Stimulated activated naive B cell treated with anti-CD40 and anti-IgM and Interleukin-4, amounts not matched to agents 10 μg/mL and 1 μg/mL and 100 μg/mL, for 72 hours (primary cell): ENCODE results near the gene ADCY1.
A peak's percentile ranks its signal among the peaks of the same experiment; 100 is the strongest.
"Not testable (repeated sequence)": the region's sequence is repeated elsewhere in the genome, so short reads cannot be mapped to it uniquely, and the experiment has no call there.

Source experiments
- ATAC-seq, 2 donors: fragments of 150-1000 bp; cut with Tn5 transposase; replicated peaks; 2 replicates each; pipeline ENCODE4 v1.10.0; 2021; ENCODE audit warnings: moderate library complexity in 1 of 2
- DNase-seq: peaks from one replicate; pipeline ENCODE4 v3.0.0; 2021
- H3K27ac Mint-ChIP-seq: one replicate; pipeline ENCODE4 v1.8.0; 2022; ENCODE audit warnings: mild to moderate bottlenecking, mixed read lengths
- H3K27me3 Mint-ChIP-seq, 2 donors: one replicate each; pipeline ENCODE4 v1.8.0; 2022; ENCODE audit warnings: mixed read lengths in 2 of 2
- H3K36me3 Mint-ChIP-seq, 2 donors: one replicate each; pipeline ENCODE4 v1.8.0; 2022; ENCODE audit warnings: mixed read lengths in 2 of 2, mild to moderate bottlenecking in 1 of 2
- H3K4me1 Mint-ChIP-seq, 2 donors: one replicate each; pipeline ENCODE4 v1.8.0; 2022; ENCODE audit warnings: mixed read lengths in 2 of 2, mild to moderate bottlenecking in 1 of 2
- H3K4me3 Mint-ChIP-seq, 2 donors: one replicate each; pipeline ENCODE4 v1.8.0; 2022; ENCODE audit warnings: mild to moderate bottlenecking in 2 of 2, mixed read lengths in 2 of 2, moderate library complexity in 1 of 2
- H3K9me3 Mint-ChIP-seq, 2 donors: one replicate each; pipeline ENCODE4 v1.8.0; 2022; ENCODE audit warnings: mixed read lengths in 2 of 2, mild to moderate bottlenecking in 1 of 2

ADCY1 gene

DNA sequence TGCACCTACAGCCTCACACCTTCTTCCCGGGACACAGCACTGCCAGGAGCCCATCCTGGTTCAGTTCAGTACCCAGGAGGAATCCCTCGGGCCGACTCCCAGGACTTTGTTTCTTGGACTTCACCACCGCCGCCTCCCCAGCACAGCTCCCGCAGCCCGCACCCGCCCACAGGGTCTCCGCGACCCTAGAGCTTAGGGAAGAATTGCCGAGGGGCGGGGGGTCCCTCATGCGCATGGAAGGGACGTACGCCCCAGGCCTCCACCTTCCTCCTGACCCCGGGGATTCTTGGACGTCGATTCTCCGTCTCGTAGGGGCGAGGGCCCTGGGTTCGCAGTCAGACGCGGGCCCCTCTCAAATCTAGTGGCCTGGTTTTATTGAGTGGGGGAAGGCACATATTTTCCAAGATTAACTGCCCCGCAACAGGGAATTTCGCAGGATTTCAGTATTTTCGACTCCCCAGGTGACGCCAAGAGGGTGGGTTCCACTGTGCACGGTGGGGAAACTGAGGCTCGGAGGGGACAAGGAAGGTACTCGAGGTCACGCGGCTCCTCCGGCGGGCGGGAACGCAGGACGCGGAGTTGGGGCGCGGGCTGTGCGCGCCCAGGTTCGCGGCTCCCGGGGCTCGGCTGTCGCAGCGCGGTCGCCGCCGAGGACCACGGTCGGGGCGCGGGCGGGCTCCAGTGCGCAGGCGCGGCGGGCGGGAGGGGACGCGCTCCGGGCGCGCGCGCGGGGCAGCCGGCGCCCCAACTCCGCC is at the start of gene ADCY1:
TSS of gene ADCY1 (plus strand) at position 708 of the 755 bp plus-strand sequence. CDS start 176 bp downstream, outside the sequence.
- H3K36me3 Mint-ChIP-seq = no peaks in the 10 kb centered on the region
- H3K27ac Mint-ChIP-seq = no peak within 1 kb of the TSS
- no peaks in the 10 kb centered on the region for H3K9me3 Mint-ChIP-seq
- peaks cover 0 to 5% of the 10 kb centered on the region in 2 donors for H3K4me1 Mint-ChIP-seq
- no peak for ATAC-seq
- peak within 1 kb of the TSS; percentile 46 to 47 for H3K4me3 Mint-ChIP-seq
- no peak for DNase-seq
- peaks cover 49 to 51% of the 10 kb centered on the region in 2 donors for H3K27me3 Mint-ChIP-seq

DNA sequence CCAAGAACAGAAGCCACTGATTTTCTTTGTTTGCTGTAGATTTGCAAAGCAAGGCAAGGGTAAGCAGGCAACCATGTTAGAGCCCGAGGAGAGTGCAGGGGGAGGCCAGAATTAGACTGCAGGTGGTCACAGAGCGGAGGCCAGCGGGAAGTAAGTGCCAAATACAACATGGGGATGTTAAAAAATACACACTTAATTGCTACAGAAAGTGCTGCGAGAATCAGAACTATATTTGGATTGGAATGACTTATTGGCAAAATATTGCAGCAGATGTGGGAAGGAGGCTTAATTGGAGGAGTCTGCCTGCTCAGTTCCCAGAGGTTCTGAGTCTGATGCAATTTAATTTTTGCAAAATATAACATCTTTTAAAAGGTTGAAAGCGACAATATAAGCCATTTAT is 49.7 kb upstream of the ADCY1 start:
- Mint-ChIP-seq H3K27ac (no peak overlapping the region), H3K4me3 (no peak overlapping the region), H3K9me3 (peaks cover 3 to 5% of the 10 kb centered on the region in 2 donors), H3K4me1 (no peaks in the 10 kb centered on the region), H3K36me3 (no peaks in the 10 kb centered on the region), H3K27me3 (peaks cover 0 to 7% of the 10 kb centered on the region in 2 donors)
- ATAC-seq (no peak), DNase-seq (no peak)

DNA sequence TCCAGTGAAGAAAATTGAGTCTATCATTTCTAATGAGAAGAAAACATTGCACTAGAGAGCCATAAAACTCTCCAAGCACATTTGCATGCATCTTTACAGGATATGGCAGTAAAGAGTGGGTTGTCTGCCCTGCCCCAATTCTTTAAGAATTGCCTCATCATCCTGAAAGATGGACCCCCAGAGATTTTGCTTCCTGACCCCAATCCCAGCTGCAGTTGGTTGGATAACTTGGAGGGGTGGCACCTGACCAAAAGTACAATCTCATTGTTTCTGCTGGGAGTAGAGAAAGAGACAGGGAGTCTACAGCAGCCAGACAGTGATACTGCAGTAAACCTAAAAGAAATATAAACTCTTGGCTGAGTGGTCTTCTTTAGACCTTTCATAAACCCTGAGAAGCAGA is 49.1 kb upstream of the ADCY1 start:
- H3K27me3 Mint-ChIP-seq = peaks cover 0 to 7% of the 10 kb centered on the region in 2 donors
- H3K27ac Mint-ChIP-seq = no peak overlapping the region
- DNase-seq = no peak
- H3K4me1 Mint-ChIP-seq = no peaks in the 10 kb centered on the region
- H3K36me3 Mint-ChIP-seq = no peaks in the 10 kb centered on the region
- peaks cover 3% of the 10 kb centered on the region in 2 donors for H3K9me3 Mint-ChIP-seq
- ATAC-seq = no peak
- H3K4me3 Mint-ChIP-seq = no peak overlapping the region

DNA sequence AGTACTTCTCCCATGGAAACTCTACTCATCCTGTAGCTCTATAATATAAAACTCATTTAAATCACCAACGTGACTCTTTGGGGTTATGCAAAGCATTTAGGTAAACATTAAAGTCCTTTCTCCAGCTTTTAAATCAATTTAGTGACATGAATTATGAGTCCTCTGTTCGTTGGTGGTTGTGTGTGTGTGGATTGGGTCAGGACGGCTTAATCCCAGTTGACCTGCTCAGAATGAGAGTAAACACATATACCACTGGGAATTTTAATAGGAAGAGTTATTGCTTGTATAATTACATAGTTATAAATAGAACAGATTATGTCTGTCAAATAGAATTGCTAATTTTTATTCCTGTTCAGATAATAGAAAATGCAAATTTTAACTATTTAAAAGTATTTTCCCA is 30.7 kb upstream of the ADCY1 start:
- Mint-ChIP-seq H3K27ac (no peak overlapping the region), H3K9me3 (peaks cover 9 to 16% of the 10 kb centered on the region in 2 donors), H3K27me3 (no peaks in the 10 kb centered on the region), H3K4me3 (no peak overlapping the region), H3K36me3 (no peaks in the 10 kb centered on the region), H3K4me1 (no peaks in the 10 kb centered on the region)
- no peak for DNase-seq
- no peak for ATAC-seq

DNA sequence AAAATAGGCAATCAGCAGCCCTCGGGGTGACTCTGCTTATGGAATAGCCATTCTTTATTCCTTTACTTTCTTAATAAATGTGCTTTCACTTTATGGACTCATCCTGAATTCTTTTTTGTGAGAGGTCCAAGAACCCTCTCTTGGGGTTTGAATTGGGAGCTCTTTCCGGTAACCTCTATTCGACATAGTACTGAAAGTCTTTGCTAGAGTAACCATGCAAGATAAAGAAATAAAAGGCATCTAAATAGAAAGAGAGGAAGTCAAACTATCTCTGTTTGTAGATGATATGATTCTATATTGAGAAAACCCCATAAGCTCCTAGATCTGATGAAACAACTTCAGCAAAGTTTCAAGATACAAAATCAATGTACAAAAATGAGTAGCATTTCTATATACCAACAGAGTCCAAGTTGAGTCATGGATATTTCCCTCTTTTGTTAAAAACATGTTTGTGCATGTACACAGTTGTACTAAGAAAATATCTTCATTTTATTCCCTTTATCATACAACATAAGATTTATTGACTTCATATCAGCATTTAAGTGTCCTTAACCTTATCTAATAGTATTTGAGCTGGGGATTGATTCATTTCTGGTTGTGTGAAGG is 29.0 kb upstream of the ADCY1 start:
- H3K27me3 Mint-ChIP-seq, H3K4me1 Mint-ChIP-seq, H3K27ac Mint-ChIP-seq, H3K9me3 Mint-ChIP-seq, ATAC-seq, H3K36me3 Mint-ChIP-seq, H3K4me3 Mint-ChIP-seq, DNase-seq: not testable (repeated sequence)

DNA sequence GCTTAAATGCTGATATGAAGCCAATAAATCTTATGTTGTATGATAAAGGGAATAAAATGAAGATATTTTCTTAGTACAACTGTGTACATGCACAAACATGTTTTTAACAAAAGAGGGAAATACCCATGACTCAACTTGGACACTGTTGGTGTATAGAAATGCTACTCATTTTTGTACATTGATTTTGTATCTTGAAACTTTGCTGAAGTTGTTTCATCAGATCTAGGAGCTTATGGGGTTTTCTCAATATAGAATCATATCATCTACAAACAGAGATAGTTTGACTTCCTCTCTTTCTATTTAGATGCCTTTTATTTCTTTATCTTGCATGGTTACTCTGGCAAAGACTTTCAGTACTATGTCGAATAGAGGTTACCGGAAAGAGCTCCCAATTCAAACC is 25.3 kb upstream of the ADCY1 start:
- not testable (repeated sequence) for H3K27me3 Mint-ChIP-seq, H3K27ac Mint-ChIP-seq

DNA sequence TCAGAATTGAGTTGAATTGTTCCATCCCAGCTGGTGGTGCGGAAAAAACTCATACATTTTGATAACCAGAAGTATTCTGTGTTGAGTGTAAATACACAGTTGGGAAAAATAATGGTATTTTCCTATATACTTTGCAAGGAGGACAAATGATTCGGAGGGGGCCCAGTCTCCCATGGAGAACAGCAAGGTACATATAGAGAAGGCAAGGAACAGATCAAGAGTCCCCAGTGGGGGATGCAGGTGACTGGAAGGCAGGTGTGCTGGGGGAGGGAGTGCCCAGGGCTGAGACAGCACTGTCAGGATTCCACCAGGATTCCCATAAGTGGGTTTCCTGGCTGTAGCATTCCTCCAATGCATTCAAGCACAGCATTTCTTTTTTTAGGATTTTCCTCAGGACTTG is 10.8 kb upstream of the ADCY1 start:
- ATAC-seq (no peak), DNase-seq (no peak)
- Mint-ChIP-seq H3K9me3 (peaks cover 8 to 9% of the 10 kb centered on the region in 2 donors), H3K27ac (no peak overlapping the region), H3K27me3 (peaks cover 18 to 25% of the 10 kb centered on the region in 2 donors), H3K4me1 (no peaks in the 10 kb centered on the region), H3K36me3 (peaks cover 0 to 3% of the 10 kb centered on the region in 2 donors), H3K4me3 (no peak overlapping the region)

More for the DNA sequence above, 25.3 kb upstream of the ADCY1 start:
- not testable (repeated sequence) for H3K4me3 Mint-ChIP-seq, H3K9me3 Mint-ChIP-seq, H3K36me3 Mint-ChIP-seq, DNase-seq, ATAC-seq, H3K4me1 Mint-ChIP-seq

DNA sequence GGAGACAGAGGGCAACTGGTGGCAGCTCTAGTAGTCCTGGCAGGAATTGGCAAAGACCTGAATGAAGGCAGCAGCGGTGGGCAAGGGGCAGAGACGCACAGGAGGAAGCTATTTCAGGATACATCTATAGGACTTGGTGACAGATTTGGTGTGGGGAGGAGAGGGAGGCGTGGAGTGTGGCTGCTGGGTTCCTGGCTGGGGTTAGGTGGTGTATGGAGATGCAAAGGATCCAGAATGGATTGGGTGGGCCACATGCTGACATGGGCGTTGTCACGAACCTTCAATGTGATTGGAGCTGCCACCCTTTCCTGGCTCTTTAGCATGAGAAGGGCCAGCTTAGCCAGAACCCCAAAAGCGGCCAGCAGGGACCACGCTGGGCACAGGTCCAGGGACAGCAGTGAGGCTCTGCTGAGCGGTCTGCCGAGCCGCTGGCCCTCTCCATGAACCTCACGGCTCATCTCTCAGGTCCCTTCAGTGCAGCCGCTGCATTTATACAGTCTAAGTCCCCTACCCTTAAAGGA is 10.2 kb upstream of the ADCY1 start:
- Mint-ChIP-seq H3K36me3 (peaks cover 0 to 3% of the 10 kb centered on the region in 2 donors), H3K4me1 (no peaks in the 10 kb centered on the region), H3K4me3 (no peak overlapping the region), H3K27me3 (peaks cover 18 to 25% of the 10 kb centered on the region in 2 donors), H3K27ac (no peak overlapping the region), H3K9me3 (peaks cover 8 to 9% of the 10 kb centered on the region in 2 donors)
- no peak for DNase-seq
- no peak for ATAC-seq

DNA sequence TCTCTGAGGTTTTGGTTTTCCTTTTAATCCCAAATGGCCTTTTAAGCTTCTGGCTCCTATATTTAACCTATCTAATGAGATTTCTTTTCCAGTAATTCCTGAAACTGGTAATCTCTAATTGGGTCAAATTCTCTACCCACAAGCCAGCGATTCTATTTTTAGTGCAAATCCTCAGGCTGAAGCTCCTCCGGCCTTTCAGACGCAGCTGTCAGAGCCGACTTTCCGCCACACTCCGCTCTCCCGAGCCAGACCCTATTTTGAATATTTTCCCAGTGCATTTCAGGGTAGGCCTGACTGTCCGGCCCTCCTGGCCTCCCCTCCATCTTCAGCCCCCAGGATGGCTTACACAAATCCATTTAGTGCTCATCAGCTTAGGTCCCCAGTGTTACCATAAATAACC is 9.7 kb upstream of the ADCY1 start:
- no peak for ATAC-seq

DNA sequence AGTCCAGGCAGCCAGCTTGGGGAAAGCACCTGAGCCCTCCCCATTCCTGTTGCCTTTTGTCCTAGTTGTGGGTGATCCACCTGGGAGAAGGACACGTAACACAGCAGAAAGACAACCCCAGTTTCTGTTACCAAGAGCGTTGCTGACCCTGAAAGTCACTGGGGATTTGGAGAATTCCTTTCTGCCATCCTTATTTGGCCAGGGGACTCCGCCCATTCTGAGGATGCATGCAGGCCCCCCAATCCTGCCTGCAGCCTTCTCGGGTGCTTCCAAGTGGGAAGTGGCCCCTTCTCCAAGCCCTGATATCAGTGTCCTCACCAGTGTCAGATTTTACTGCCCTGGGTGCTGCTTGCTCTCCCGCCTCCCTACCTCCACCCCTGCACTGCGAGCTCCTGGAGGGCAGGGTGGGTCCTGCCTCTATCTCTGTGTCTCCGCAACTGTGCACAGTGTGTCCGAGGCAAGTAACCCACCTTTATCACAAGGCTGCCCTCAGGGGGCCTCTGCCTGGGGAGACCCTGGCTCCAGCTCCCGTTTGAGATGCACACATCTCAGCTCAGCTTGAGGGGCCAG is 9.2 kb upstream of the ADCY1 start:
- Mint-ChIP-seq H3K4me1 (no peaks in the 10 kb centered on the region), H3K4me3 (no peak overlapping the region), H3K9me3 (peaks cover 2 to 4% of the 10 kb centered on the region in 2 donors), H3K36me3 (peaks cover 0 to 2% of the 10 kb centered on the region in 2 donors), H3K27me3 (peaks cover 23 to 26% of the 10 kb centered on the region in 2 donors), H3K27ac (no peak overlapping the region)
- ATAC-seq (no peak), DNase-seq (no peak)

More for the DNA sequence above, 9.7 kb upstream of the ADCY1 start:
- Mint-ChIP-seq H3K27ac (no peak overlapping the region), H3K4me3 (no peak overlapping the region), H3K27me3 (peaks cover 20 to 25% of the 10 kb centered on the region in 2 donors), H3K9me3 (peaks cover 7 to 8% of the 10 kb centered on the region in 2 donors), H3K4me1 (no peaks in the 10 kb centered on the region), H3K36me3 (peaks cover 0 to 3% of the 10 kb centered on the region in 2 donors)
- no peak for DNase-seq

DNA sequence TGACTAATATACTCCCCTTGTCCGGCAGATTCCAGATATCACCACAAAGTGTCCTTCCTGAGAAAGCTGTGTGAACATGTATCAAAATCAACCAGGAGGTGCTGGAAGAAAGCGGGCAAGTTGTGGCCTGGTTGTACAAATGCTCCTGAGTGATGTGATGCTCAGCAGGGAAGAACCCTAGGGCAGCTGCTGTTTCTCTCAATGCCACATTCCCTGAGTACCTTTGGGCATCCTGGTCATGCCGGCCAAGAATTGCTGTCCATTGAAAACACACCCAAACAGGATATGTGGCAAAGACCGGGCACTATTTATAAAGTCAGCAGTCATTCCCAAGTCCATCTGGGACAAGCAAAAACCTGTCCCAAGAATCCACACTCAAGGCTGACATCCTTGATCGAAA is 7.8 kb upstream of the ADCY1 start:
- ATAC-seq (no peak), DNase-seq (no peak)
- no peaks in the 10 kb centered on the region for H3K4me1 Mint-ChIP-seq
- H3K36me3 Mint-ChIP-seq = no peaks in the 10 kb centered on the region
- H3K9me3 Mint-ChIP-seq = peaks cover 0 to 1% of the 10 kb centered on the region in 2 donors
- H3K27me3 Mint-ChIP-seq = peaks cover 27 to 36% of the 10 kb centered on the region in 2 donors
- H3K27ac Mint-ChIP-seq = no peak overlapping the region
- H3K4me3 Mint-ChIP-seq = no peak overlapping the region

DNA sequence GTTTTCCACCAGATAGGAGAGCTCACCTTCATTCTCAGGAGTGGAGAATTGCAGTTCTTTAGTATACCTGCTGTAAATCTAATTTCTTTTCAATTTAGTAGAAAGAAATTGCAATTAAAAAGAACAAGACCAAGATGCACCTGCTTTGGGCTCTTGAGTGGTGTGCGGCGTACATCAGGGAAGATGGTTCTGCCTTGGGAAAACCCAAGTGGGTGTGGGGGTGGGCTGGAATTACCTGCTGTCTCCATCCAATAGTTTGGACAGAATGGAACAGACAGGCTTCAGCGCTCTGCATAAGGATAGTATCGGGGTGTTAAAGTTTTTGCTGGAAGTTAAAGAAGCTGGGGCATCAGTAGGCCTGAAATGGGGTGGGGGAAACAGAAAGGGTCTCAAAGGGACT is 7.2 kb upstream of the ADCY1 start:
- Mint-ChIP-seq H3K4me3 (no peak overlapping the region), H3K9me3 (peaks cover 0 to 1% of the 10 kb centered on the region in 2 donors), H3K4me1 (no peaks in the 10 kb centered on the region), H3K27ac (no peak overlapping the region), H3K36me3 (no peaks in the 10 kb centered on the region), H3K27me3 (peaks cover 31 to 36% of the 10 kb centered on the region in 2 donors)
- DNase-seq (no peak), ATAC-seq (no peak)

DNA sequence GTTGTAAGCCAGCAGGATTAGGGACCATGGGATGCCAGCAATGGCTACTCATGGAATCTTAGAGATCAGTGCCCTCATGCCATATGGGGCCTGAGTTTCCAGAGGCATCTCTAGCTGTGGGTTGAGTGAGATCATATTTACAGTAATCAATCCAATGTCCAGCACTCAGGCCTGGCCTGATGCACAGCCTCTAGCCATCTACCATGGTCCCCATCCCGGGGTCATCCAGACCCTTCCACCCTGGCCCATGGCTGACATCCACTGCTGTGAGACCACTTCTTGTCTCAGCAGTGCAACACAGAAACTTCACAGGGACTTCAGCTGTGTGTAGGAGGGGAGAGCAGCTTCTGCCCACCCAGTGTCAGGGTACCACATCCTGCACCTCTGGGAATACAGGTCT is 6.5 kb upstream of the ADCY1 start:
- Mint-ChIP-seq H3K9me3 (no peaks in the 10 kb centered on the region), H3K27me3 (peaks cover 38 to 39% of the 10 kb centered on the region in 2 donors), H3K27ac (no peak overlapping the region), H3K4me1 (no peaks in the 10 kb centered on the region), H3K36me3 (no peaks in the 10 kb centered on the region), H3K4me3 (no peak overlapping the region)
- no peak for ATAC-seq
- DNase-seq = no peak

DNA sequence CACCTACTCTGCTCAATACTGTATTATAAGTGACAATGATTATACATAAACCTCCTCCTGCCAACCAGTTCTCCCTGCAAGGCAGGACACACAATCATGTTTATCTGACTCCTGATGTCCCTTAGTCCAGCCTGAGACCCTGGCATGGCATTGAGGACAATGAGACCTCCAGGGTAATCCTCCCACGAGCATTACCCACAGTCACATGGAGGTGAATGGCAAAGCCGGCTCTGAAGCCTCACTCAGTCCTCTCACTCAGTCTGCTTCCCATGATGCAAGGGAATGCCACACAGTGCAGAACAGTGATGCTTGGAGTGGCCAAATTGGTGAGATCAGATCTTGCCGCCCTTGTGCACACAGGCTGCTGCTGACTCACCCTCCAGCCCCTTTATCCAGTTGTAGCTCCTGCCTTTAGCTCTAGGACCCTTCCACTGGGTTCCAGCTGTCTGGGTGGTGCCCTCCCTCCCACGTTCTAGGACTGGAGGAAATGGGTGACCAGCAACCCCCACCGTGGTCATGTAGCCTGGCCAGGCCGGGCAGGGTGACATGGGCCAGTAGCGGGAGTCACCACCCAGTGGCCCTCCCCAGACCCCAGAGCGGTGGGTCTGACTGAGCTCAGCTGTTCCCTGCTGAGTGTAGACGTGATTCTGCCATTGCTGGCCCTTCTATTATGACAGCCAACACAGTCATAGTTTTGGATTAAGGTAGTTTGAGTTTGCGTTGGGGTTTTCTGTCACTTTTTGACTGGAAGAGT is 5.5 kb upstream of the ADCY1 start:
- Mint-ChIP-seq H3K4me3 (no peak overlapping the region), H3K4me1 (no peaks in the 10 kb centered on the region)

More for the DNA sequence above, 5.5 kb upstream of the ADCY1 start:
- Mint-ChIP-seq H3K9me3 (no peaks in the 10 kb centered on the region), H3K27me3 (peaks cover 38 to 43% of the 10 kb centered on the region in 2 donors), H3K36me3 (no peaks in the 10 kb centered on the region), H3K27ac (no peak overlapping the region)
- ATAC-seq = no peak
- no peak for DNase-seq
